KOPT-K1 (cell line): ENCODE data around the gene CA4.
"Not testable (repeated sequence)": the region's sequence is repeated elsewhere in the genome, so short reads cannot be mapped to it uniquely, and the experiment has no call there.

Experiments used
- H3K27ac ChIP-seq: fragments of 200-600 bp; sonication (generic); 2 replicates; pipeline ENCODE4 v1.5.1; 2016; ENCODE audit warnings: antibody characterized with exemption, mild to moderate bottlenecking, low read depth, low read length; ENCODE audit not compliant: poor library complexity, severe bottlenecking
- H3K36me3 ChIP-seq: fragments of 200-600 bp; sonication (generic); 2 replicates; pipeline ENCODE4 v1.5.1; 2017; ENCODE audit warnings: antibody characterized with exemption, mild to moderate bottlenecking, low read length, moderate library complexity; ENCODE audit not compliant: insufficient read depth
- H3K9me3 ChIP-seq: fragments of 200-600 bp; sonication (generic); 2 replicates; pipeline ENCODE4 v1.5.1; 2017; ENCODE audit warnings: antibody characterized with exemption, low read length, mild to moderate bottlenecking; ENCODE audit not compliant: insufficient read depth, poor library complexity, severe bottlenecking

CA4 gene

GRCh38 chr17:60171753-60172079 lies 21.9 kb downstream of the CA4 start:
- Histone ChIP-seq H3K36me3 (peaks cover 10% of the 10 kb centered on the region; the same call in 1 of the 2 replicates), H3K27ac (no peak overlapping the region), H3K9me3 (no peaks in the 10 kb centered on the region)

GRCh38 chr17:60173304-60173819 lies 23.6 kb downstream of the CA4 start:
- Histone ChIP-seq H3K27ac (no peak overlapping the region), H3K36me3 (peaks cover 25% of the 10 kb centered on the region), H3K9me3 (no peaks in the 10 kb centered on the region)

GRCh38 chr17:60174035-60174434 lies 24.3 kb downstream of the CA4 start:
- Histone ChIP-seq H3K36me3 (peaks cover 32% of the 10 kb centered on the region), H3K27ac (no peak overlapping the region), H3K9me3 (no peaks in the 10 kb centered on the region)

GRCh38 chr17:60174767-60175166 lies 25.0 kb downstream of the CA4 start:
- H3K27ac ChIP-seq, H3K9me3 ChIP-seq: not testable (repeated sequence)
- peaks cover 39% of the 10 kb centered on the region for H3K36me3 ChIP-seq

GRCh38 chr17:60176763-60177162 lies 27.0 kb downstream of the CA4 start:
- not testable (repeated sequence) for H3K9me3 ChIP-seq, H3K27ac ChIP-seq
- peaks cover 59% of the 10 kb centered on the region for H3K36me3 ChIP-seq

- H3K9me3 ChIP-seq, H3K27ac ChIP-seq: not testable (repeated sequence)
- H3K36me3 ChIP-seq, result peaks cover 73% of the 10 kb centered on the region
Observed at GRCh38 chr17:60178180-60178579, 28.4 kb downstream of the CA4 start.

- not testable (repeated sequence) for H3K9me3 ChIP-seq, H3K27ac ChIP-seq
- H3K36me3 ChIP-seq, result peaks cover 95% of the 10 kb centered on the region
Observed at GRCh38 chr17:60180380-60180779, 30.6 kb downstream of the CA4 start.

GRCh38 chr17:60186372-60186771 lies 36.6 kb downstream of the CA4 start:
- not testable (repeated sequence) for H3K27ac ChIP-seq, H3K9me3 ChIP-seq
- peaks cover 98% of the 10 kb centered on the region for H3K36me3 ChIP-seq

- H3K27ac ChIP-seq, H3K9me3 ChIP-seq: not testable (repeated sequence)
- peaks cover 97% of the 10 kb centered on the region for H3K36me3 ChIP-seq
Observed at GRCh38 chr17:60186846-60187745, 37.3 kb downstream of the CA4 start.

GRCh38 chr17:60188759-60189158 lies 39.0 kb downstream of the CA4 start:
- Histone ChIP-seq H3K27ac (no peak overlapping the region), H3K36me3 (peaks cover 97% of the 10 kb centered on the region), H3K9me3 (no peaks in the 10 kb centered on the region)

- H3K9me3 ChIP-seq, H3K27ac ChIP-seq: not testable (repeated sequence)
- H3K36me3 ChIP-seq, result peaks cover 97% of the 10 kb centered on the region
Observed at GRCh38 chr17:60190032-60190431, 40.3 kb downstream of the CA4 start.

GRCh38 chr17:60193032-60193431 lies 43.3 kb downstream of the CA4 start:
- H3K36me3 ChIP-seq, result peaks cover 92% of the 10 kb centered on the region
- H3K9me3 ChIP-seq, H3K27ac ChIP-seq: not testable (repeated sequence)

- peaks cover 92% of the 10 kb centered on the region for H3K36me3 ChIP-seq
- no peak overlapping the region for H3K27ac ChIP-seq
- H3K9me3 ChIP-seq, result no peaks in the 10 kb centered on the region
Observed at GRCh38 chr17:60193482-60193881, 43.7 kb downstream of the CA4 start.

GRCh38 chr17:60194141-60194540 lies 44.4 kb downstream of the CA4 start:
- H3K27ac ChIP-seq, H3K9me3 ChIP-seq: not testable (repeated sequence)
- peaks cover 92% of the 10 kb centered on the region for H3K36me3 ChIP-seq

GRCh38 chr17:60198630-60199029 lies 48.9 kb downstream of the CA4 start:
- not testable (repeated sequence) for H3K9me3 ChIP-seq, H3K27ac ChIP-seq
- peaks cover 62% of the 10 kb centered on the region for H3K36me3 ChIP-seq

GRCh38 chr17:60205782-60206181 lies 56.0 kb downstream of the CA4 start:
- not testable (repeated sequence) for H3K9me3 ChIP-seq, H3K27ac ChIP-seq
- H3K36me3 ChIP-seq, result peaks cover 40% of the 10 kb centered on the region
